ENCODE measurements around the gene PCDHGA1.

GRCh38 chr5:141486091-141486490 lies 155.8 kb downstream of the PCDHGA1 start:
- TF ChIP-seq POLR2A (IDR thresholded peaks at IDR 0.05) = no peak
- TF ChIP-seq, protein P1, sequence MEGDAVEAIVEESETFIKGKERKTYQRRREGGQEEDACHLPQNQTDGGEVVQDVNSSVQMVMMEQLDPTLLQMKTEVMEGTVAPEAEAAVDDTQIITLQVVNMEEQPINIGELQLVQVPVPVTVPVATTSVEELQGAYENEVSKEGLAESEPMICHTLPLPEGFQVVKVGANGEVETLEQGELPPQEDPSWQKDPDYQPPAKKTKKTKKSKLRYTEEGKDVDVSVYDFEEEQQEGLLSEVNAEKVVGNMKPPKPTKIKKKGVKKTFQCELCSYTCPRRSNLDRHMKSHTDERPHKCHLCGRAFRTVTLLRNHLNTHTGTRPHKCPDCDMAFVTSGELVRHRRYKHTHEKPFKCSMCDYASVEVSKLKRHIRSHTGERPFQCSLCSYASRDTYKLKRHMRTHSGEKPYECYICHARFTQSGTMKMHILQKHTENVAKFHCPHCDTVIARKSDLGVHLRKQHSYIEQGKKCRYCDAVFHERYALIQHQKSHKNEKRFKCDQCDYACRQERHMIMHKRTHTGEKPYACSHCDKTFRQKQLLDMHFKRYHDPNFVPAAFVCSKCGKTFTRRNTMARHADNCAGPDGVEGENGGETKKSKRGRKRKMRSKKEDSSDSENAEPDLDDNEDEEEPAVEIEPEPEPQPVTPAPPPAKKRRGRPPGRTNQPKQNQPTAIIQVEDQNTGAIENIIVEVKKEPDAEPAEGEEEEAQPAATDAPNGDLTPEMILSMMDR (IDR thresholded peaks at IDR 0.05) = no peak
